ENCODE results near the gene EPB41L1.

The EPB41L1 gene

GRCh38 chr20:36197271-36197670 lies 42.7 kb downstream of the EPB41L1 start:
- no peak for FAIRE-seq

- FAIRE-seq = no peak
Observed at GRCh38 chr20:36199345-36200257, 45.1 kb downstream of the EPB41L1 start.

- FAIRE-seq = no peak
Observed at GRCh38 chr20:36200451-36200850, 45.9 kb downstream of the EPB41L1 start.

GRCh38 chr20:36201198-36201597 lies 46.7 kb downstream of the EPB41L1 start:
- FAIRE-seq = no peak

- no peak for FAIRE-seq
Observed at GRCh38 chr20:36202891-36203338, 48.4 kb downstream of the EPB41L1 start.

GRCh38 chr20:36203861-36204260 lies 49.3 kb downstream of the EPB41L1 start:
- no peak for FAIRE-seq

GRCh38 chr20:36205026-36205425 lies 50.5 kb downstream of the EPB41L1 start:
- no peak for FAIRE-seq

- no peak for FAIRE-seq
Observed at GRCh38 chr20:36206068-36206467, 51.5 kb downstream of the EPB41L1 start.

- FAIRE-seq = no peak
Observed at GRCh38 chr20:36206641-36207040, 52.1 kb downstream of the EPB41L1 start.

- no peak for FAIRE-seq
Observed at GRCh38 chr20:36207602-36208001, 53.1 kb downstream of the EPB41L1 start.

GRCh38 chr20:36208257-36208656 lies 53.7 kb downstream of the EPB41L1 start:
- no peak for FAIRE-seq

- no peak for FAIRE-seq
Observed at GRCh38 chr20:36210436-36211021, 56.0 kb downstream of the EPB41L1 start.

- FAIRE-seq = no peak
Observed at GRCh38 chr20:36213362-36213761, 58.8 kb downstream of the EPB41L1 start.

- no peak for FAIRE-seq
Observed at GRCh38 chr20:36214684-36215256, 60.2 kb downstream of the EPB41L1 start.

GRCh38 chr20:36215778-36216177 lies 61.2 kb downstream of the EPB41L1 start:
- no peak for FAIRE-seq

- FAIRE-seq = no peak
Observed at GRCh38 chr20:36216314-36217025, 61.9 kb downstream of the EPB41L1 start.

GRCh38 chr20:36217226-36217625 lies 62.7 kb downstream of the EPB41L1 start:
- FAIRE-seq = no peak

GRCh38 chr20:36218380-36219064 lies 64.0 kb downstream of the EPB41L1 start:
- no peak for FAIRE-seq

- no peak for FAIRE-seq
Observed at GRCh38 chr20:36219671-36220220, 65.2 kb downstream of the EPB41L1 start.

- FAIRE-seq = no peak
Observed at GRCh38 chr20:36225666-36226065, 71.1 kb downstream of the EPB41L1 start.

- no peak for FAIRE-seq
Observed at GRCh38 chr20:36228770-36229169, 74.2 kb downstream of the EPB41L1 start.

- no peak for FAIRE-seq
Observed at GRCh38 chr20:36230019-36230418, 75.5 kb downstream of the EPB41L1 start.
